ENCODE results near the gene SLC1A7.

SLC1A7 gene

DNA sequence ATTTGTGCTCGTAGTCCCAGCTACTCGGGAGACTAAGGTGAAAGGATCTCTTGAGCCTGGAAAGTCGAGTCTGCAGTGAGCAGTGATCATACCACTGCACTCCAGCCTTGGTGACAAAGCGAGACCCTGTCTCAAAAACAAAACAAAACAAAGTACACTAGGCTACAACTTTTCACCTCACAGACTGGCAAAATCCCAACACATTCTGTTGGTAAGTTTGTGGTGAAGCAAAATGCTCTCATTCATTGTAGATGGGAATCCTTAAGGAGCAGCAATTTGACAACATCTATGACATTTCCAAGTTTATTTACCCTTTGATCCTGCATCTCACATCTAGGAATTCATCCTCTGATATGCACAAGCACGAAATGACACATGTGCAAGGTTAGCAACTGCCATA, 20.2 kb upstream of the SLC1A7 start:
- peak; percentile 39 for DNase-seq (ENCODE audit: low read depth)
- H3K4me3 ChIP-seq (ENCODE audit: low read depth, low read length) = no peak overlapping the region
- TF ChIP-seq, protein P1, sequence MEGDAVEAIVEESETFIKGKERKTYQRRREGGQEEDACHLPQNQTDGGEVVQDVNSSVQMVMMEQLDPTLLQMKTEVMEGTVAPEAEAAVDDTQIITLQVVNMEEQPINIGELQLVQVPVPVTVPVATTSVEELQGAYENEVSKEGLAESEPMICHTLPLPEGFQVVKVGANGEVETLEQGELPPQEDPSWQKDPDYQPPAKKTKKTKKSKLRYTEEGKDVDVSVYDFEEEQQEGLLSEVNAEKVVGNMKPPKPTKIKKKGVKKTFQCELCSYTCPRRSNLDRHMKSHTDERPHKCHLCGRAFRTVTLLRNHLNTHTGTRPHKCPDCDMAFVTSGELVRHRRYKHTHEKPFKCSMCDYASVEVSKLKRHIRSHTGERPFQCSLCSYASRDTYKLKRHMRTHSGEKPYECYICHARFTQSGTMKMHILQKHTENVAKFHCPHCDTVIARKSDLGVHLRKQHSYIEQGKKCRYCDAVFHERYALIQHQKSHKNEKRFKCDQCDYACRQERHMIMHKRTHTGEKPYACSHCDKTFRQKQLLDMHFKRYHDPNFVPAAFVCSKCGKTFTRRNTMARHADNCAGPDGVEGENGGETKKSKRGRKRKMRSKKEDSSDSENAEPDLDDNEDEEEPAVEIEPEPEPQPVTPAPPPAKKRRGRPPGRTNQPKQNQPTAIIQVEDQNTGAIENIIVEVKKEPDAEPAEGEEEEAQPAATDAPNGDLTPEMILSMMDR (conservative IDR thresholded peaks at IDR 0.05; ENCODE audit: low read depth, low read length) = no peak

DNA sequence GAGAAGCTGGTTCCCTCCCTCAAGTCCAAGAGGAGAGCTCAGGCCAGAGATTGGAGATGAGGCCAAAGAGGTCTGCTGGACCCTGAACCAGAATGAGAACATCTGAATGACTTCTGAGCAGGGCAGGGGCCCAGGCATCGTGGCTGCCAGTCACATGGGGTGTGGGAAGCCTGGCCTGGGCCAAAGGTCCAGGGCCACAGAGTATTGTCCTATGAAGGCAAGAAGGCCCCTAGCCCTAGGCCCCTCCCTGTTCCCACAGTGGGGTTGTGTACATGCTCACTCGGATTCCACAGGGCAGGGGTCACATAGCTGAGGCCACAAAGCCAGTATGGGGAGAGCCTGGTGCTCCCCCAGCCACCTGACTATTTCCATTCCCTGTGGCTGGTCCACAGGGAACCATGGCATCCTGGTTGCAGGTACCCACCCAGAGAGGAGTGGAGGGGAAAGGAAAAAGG, 18.5 kb upstream of the SLC1A7 start:
- peak; percentile 52 for DNase-seq (ENCODE audit: low read depth)
- no peak overlapping the region for H3K4me3 ChIP-seq (ENCODE audit: low read depth, low read length)
- TF ChIP-seq, protein P1 (conservative IDR thresholded peaks at IDR 0.05; ENCODE audit: low read depth, low read length) = no peak

DNA sequence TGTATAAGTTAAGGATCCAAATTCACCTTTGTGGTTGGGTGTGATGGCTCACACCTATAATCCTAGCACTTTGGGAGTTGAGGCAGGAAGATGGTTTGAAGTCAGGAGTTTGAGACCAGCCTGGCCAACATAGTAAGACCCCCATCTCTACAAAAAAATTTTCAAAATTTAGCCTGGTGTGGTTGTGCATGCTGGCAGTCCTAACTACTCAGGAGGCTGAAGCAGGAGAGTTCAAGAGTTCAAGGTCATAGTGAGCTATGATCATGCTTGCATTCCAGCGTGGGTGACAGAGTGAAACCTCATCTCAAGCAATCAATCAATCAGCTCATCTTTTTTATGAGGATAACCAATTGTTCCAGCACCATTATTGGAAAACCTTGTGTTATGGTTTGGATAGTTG, 16.5 kb upstream of the SLC1A7 start:
- no peak overlapping the region for H3K4me3 ChIP-seq (ENCODE audit: low read depth, low read length)

DNA sequence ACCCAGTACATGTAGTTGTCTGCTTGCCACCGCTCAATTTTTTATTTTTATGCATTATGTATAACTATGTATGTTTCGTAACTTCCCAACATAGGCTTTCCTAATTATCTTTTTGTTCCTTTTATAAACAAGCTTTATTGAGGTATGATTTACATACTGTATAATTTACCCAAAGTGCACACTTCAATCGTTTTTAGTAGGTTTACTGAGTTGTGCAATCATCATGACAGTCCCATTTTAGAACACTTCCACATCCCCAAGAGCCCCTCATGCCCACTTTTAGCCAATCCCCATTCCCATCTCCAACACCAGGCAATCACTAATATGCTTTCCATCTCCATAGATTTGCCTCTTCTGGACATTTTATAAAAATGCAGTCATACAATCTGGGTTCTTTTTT, 14.3 kb upstream of the SLC1A7 start:
- H3K4me3 ChIP-seq (ENCODE audit: low read depth, low read length) = no peak overlapping the region
- DNase-seq (ENCODE audit: low read depth) = no peak
- TF ChIP-seq, protein P1 (conservative IDR thresholded peaks at IDR 0.05; ENCODE audit: low read depth, low read length) = no peak

More for the DNA sequence above, 16.5 kb upstream of the SLC1A7 start:
- DNase-seq (ENCODE audit: low read depth) = no peak
- TF ChIP-seq, protein P1 (conservative IDR thresholded peaks at IDR 0.05; ENCODE audit: low read depth, low read length) = no peak

DNA sequence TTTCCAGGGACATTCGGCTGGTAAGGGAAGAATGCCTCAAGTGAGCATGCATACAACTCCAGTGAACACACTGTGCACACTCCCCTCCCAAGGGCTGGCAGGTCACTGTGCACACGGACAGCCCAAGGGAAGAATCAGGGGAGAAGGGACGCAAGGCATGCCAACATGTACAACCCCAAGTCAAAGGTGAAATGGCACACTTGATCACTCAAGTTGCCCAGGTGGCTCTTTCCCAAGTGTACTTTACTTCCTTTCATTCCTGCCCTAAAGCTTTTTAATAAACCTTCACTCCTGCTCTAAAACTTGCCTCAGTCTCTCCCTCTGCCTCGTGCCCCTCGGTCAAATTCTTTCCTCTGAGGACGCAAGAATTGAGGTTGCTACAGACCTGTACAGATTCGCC, 13.5 kb upstream of the SLC1A7 start:
- no peak overlapping the region for H3K4me3 ChIP-seq (ENCODE audit: low read depth, low read length)
- TF ChIP-seq, protein P1 (conservative IDR thresholded peaks at IDR 0.05; ENCODE audit: low read depth, low read length) = no peak
- DNase-seq (ENCODE audit: low read depth) = no peak

DNA sequence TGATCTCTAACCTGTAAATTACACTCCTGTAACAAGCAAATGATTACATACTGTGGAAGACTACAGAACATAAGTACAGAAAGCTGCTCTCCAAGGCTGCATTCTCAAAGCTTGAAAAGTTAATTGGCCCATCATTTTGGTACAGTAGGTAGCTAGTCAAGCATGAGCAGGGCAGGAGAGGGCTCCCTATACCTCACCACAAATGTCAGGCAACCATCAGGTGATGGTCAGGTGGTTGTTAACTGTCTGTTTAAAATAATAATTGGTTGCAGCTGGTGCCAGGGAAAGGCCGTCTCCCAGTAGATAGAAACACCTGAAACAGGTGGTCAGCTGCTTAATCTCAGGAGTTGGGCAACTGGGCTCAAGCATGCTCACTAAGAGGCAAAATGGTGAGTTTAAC, 13.1 kb upstream of the SLC1A7 start:
- TF ChIP-seq, protein P1 (conservative IDR thresholded peaks at IDR 0.05; ENCODE audit: low read depth, low read length) = no peak
- H3K4me3 ChIP-seq (ENCODE audit: low read depth, low read length) = no peak overlapping the region
- DNase-seq (ENCODE audit: low read depth) = no peak

DNA sequence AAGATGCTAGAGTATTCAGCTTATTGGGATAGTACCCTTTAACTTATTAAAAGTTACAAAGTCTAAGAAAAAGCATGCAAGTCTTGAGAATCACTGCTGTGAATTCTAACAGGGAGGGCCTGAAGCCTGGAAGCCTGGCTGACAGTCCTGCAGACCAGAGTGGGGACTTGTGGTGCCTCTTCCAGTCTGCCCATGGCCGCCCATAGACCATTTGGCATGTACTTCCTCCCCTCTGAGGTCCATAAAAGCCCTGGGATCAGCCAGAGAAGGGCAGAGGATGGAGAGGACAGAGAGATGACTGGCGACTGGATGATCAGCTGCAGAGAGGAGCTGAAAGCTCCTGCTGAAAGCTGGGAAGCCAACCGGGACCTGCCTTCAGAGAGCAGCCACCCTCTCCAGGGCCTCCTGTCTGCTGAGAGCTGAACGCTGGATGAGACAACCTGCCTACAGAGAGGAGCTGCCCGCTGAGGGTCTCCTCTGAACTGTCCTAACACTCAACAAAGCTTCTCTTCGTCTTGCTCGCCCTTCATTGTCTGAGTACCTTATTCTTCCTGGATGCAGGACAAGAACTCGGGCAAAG, 12.5 kb upstream of the SLC1A7 start:
- H3K4me3 ChIP-seq (ENCODE audit: low read depth, low read length) = no peak overlapping the region
- DNase-seq (ENCODE audit: low read depth) = no peak
- TF ChIP-seq, protein P1 (conservative IDR thresholded peaks at IDR 0.05; ENCODE audit: low read depth, low read length) = no peak

Measured in choroid plexus epithelial cell (primary cell).